Measurements from ENCODE around the gene C10orf67.
"Not testable (repeated sequence)": the region's sequence is repeated elsewhere in the genome, so short reads cannot be mapped to it uniquely, and the experiment has no call there.

The C10orf67 gene
- total RNA-seq: 0 to 0.16 (median 0.02) reads per million in 18 experiments

DNA sequence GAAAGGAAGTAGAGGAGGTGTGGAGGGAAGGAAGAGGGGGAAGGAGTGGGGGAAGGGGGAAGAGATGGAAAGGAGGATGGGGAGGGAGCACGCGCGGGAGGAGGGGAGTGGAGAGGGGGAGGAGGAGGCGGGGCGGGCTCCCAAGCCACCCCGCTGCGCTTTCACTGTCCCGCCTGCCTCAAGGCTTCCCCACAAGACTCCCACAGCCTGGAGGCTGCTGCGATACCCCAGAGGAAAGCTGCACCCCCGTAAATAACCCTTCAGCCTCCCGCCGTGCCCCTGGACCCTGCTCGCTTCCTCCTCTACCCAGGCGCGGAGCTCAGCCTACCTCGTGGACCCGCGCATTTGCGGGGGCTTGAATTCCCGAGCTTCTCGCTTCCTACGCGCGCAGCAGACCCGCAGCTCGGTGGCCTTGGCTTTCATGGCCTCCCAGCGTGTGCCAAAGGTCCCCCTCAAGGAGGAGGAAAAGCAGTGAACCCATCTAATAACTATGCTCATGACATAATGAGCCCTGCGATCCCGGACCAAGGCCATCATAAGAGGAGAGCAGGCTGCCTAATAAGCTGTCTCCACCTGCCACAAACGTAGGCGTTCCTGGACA is at the start of gene C10orf67:
TSS of gene C10orf67 (minus strand) at position 557 of the 601 bp plus-strand sequence. CDS start at position 534, 23 bp downstream.
- DNase-seq: peak in 1 of 2 donors; percentile 28

DNA sequence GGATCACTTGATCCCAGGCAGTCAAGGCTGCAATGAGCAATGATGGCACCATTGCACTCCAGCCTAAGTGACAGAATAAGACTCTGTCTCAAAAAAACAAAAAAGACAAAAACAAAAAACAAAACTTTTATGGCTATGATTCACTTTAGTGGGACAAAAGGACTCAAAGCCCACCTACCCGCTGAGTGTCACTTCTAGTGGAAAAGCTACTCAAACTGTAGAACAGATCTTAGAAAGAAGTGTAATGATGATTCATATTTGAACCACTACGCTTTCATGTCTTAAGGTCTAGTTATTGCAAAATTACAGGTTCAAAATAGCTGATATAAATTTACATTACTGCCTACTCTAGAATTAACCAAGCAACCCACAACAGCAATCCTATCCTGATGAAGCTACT is 47.2 kb upstream of the C10orf67 start:
- DNase-seq: no peak

DNA sequence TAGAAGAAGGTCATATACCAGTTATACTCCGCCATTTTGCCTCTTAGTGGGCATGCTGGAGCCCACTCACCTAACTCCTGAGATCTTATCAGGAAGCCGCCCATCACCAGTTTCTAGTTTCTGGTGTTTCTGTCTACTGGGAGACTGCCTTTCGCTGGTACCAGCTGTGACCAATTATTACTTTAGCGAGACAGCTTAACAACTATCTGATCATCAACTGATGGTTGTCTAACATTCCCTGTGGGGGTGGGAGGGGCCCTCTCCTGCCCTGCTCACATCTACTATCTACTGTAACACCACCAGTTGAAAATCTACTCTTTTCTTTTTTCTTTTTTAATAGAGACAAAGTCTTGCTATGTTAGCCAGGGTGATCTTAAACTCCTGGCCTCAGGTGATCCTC is 46.2 kb upstream of the C10orf67 start:
- DNase-seq: no peak

DNA sequence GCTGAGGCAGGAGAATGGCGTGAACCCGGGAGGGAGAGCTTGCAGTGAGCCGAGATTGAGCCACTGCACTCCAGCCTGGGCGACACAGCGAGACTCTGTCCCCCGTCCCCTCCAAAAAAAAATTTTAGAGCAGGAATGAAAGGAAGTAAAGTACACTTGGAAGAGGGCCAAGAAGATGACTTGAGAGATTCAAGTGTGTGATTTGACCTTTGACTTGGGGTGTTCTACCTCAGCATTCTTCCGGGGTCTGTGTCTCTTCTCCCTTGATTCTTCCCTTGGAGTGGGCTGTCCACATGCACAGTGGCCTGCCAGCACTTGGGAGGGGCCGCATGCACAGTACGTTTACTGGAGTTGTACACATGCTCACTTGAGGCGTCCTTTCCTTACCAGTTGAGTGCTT is 45.8 kb upstream of the C10orf67 start:
- DNase-seq: not testable (repeated sequence)

DNA sequence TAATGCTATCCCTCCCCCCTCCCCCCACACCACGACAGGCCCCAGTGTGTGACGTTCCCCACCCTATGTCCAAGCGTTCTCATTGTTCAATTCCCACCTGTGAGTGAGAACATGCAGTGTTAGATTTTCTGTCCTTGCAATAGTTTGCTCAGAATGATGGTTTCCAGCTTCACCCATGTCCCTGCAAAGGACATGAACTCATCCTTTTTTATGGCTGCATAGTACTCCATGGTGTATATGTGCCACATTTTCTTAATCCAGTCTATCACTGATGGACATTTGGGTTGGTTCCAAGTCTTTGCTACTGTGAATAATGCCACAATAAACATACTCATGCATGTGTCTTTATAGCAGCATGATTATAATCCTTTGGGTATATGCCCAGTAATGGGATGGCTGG is 42.9 kb upstream of the C10orf67 start:
- not testable (repeated sequence) for DNase-seq

DNA sequence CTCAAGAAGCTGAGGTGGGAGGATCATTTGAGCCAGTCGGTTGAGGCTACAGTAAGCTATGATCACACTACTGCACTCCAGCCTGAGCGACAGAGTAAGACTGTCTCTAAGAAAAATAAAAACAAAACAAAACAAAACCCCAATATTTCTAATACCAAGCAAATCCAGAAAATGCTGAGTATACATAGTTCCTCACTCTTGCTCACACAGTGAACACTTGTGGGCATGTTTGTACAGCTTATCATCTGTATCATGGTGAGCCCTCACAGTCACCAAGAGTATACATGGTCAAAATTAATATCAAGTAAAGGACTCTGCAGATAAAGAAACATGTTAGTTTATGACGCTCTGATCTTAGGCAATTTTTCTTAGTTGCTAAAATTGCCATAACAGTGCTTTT is 41.5 kb upstream of the C10orf67 start:
- no peak for DNase-seq

DNA sequence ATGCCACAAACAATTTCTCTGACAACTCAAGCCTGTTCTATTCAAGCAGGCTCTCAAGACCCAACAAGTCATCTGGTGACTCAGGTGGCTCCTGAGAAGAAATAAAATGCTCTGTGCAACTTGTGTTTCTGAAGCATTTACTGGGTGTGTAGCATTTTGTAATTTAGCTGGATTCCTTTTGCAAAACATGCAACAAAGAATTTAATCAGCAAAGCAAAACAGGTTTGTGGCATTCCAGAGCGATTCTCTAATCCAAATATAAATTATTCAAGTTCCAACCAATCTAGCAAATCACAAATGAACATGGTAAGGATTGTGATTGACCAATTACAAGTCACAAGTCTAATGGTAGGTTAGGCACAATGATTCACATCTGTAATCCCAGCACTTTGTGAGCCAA is 39.8 kb upstream of the C10orf67 start:
- DNase-seq: no peak

DNA sequence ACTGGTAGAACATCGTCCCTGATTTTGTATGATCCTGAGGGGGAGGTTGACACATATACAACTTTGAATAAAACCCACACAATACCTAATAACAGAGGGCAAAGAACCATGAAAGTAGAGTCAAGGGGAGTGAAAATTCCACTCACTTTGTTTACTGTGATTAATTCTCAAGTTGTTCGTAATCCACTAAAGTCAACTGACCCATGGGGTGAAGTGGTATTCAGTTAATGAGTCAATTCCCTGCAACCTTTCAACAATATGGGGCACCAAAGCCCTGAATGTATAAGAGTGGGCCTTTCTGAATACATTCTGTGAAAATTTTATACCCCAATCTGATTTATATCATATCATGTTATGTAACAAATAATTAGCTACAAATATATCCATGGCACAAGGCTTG is 39.0 kb upstream of the C10orf67 start:
- DNase-seq: no peak

DNA sequence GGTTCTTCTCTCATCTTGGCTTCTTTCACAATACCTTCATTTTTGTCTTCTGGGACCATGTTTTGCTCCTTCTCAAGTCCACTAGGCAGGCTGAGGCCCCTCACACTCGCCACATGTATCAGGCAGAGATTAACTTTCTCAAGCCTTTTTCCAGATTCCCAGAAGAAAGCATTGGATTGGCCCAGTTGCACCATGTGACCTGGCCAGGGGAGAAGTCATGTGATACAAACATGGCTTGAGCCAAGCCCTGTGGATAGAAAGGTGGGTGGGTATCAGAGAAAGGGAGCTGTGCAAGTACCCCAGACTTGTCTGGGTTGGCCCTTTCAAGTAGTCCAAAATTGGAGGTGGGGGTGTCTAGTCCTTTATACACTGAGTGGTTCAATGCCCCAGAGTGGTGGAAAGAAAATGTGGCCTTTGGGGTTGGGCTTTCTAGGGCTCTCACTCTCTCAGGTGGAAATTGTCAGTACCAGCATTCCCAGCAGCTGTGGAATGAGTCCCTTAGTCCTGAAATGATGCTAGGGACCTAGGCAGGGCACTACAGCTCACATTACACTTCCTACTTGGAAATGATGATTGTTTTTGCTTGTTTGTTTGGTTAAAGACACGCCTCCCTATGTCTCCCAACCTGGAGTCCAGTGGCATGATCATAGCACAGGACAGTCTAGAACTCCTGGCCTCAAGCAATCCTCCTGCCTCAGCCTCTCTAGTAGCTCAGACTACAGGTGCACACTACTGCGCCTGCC is 36.9 kb upstream of the C10orf67 start:
- DNase-seq: no peak

DNA sequence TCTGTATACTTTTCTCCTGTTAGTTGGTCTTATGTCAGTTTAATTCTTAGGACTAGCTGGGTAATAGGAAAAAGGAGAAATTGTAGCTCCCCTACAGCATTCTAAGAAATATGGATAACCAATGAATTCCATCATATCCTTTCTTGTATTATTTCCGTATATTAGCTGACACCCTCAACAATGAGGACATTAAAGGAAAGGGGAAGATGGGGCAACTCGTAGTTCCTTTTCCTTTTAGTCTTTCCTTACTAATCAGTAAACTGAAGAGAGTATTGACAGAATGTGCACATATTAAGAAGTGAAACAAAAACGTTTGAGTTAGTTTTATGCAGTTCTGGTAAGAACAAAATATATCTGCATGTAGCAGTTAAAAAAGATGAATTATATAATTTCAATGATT is 35.1 kb upstream of the C10orf67 start:
- peak; percentile 63 to 84 for DNase-seq

DNA sequence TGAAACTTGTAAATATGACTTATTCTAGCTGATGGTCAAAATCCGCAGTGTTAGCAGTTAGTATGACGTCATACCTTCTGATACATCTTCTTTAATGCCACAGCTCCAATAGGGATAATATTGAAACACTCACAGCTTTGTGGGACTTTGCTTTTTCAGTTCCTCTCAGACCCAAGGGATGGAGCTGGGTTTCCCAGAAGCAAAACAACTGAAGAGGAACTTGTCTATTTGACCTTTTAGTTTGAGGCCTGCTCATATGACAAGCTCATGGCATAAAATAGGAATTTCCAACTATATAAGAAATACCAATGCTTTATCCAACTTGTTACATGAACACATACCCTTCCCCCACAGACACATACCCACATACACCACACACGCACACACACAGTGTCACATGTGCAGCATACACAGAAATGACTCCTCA is 31.6 kb upstream of the C10orf67 start:
- DNase-seq: peak; percentile 92 to 93

DNA sequence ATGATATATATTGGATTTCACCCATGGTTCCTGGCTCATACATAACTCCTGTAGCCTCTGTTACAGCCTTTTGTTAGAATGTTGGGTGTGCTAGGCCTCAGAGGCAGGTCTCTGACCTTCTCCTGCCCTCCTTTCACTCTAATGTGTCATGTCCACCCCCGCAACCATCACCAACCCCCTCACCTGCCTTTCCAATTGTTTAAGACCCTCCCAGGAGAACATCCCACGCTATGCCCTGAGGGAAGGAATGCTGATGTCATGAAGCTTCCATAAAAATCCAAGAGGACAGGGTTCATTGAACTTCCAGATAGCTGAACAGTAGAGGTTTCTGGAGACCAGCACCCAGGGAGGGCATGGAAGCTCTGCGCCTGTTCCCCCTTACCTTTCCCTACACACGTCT is 30.8 kb upstream of the C10orf67 start:
- DNase-seq: no peak

DNA sequence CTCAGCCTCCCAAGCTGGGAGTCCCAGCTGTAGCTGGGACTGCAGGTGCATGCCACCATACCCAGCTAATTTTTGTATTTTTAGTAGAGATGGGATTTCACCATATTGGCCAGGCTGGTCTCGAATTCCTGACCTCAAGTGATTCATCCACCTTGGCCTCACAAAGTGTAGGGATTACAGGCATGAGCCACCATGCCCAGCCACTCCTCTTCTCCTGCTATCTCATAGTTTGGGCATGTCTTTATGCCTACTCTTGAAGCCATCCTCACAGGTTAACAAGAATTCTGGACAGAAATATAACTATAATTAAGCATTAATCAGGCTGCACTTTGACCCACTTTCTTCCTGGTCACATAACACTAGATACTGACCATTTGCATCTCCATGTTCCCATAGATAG is 28.6 kb upstream of the C10orf67 start:
- DNase-seq: no peak

DNA sequence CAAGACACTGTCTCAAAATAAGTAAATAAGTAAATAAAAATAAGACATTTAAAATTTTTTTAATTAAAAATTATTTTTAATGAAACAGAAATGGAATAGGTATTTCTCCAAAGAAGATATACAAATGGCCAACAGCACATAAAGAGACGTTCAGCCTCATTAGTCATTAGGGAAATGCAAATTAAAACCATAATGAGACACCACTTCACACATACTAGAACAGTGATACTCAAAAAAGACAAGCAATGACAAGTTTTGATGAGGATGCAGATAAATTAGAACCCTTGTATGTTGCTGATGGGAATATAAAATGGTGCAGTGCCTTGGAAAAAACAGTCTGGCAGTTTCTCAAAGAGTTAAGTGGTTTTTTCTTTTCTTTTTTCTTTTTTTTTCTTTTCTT is 26.5 kb upstream of the C10orf67 start:
- no peak for DNase-seq

DNA sequence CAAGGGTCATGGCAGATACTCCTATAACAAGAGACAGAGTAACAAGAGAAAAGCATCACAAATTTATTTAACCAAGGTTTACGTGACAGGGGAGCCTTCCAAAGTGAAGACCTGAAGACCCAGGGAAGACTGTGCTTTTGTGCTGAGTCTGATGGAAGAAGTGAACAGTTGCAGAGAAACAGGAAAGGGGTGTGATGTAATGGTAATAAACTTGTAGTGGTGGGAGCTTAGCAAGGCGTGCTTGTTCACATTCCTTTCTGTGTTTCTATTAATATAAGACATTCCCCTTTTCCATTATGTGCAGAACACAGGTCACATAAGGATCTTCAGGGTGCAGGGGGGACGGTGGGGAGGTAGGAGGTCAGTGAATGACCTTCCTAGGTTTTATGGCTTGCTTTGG is 25.5 kb upstream of the C10orf67 start:
- DNase-seq: no peak

DNA sequence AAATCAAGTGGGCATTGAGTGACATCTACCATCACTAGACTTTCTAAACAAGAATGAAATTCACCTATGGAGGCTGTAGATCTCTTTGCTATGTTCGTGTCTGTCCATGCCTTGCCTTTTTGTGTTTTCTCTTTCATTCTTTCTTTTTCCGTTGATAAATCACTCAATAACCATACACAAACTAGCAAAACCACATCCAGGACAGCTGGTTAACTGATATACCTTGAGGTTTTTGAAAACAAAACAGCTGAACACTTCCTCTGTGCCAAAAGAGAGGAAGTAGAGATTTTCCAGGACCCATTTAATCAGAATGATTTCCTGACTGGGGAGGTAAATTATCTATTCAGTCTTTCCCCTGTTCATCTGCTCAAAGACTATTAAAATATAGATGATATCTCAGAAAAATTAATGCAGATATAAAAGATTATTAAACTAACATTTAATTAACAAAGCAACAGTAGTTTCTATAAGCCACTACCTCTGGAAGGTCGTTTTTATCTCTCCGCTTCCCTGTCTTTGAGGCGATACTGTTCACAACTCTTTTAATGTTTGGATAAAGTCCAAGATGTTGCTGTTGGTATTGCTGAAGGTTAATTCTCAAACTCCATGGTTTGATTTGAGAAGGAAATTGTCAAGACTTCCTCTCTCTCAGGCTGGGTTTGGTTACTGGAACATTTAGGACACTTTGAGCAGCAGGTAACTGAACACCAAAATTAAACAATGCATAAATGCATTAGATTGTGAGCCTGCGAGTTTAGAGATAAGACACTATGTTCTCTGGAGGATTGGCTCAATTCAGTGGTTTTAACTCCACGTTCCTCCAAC is 24.4 kb upstream of the C10orf67 start:
- DNase-seq: no peak

DNA sequence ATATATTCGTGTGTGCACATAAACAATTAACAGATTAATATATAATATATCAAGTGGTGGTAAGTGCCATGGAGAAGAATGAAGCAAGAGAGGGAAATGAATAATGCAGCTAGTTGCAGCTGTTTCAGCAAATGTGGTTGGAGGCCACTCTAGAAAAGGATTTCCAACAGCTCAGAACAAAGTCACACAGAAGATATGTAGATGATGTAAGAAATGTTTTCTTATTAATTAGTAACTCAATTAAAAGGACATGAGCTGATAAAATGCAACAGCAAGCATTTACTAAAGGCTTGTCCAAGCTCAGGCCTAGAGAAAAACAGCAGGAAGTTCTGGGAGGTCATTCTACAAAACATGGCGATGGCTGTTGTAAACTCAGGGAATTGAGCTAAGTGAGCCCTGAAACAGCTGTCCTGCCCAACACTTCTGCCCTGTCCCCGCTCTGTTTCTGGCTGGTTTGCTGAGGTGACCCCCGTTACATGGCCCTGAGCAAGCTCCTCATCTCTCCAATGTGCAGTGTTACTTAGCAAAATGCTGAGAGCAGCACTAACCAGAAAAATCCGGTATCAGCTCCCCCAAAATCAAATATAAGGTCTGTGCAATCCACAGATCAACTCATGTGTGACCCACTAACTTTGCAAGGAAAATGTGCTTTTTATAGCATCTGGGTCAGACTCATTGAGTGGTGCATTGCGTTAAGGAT is 23.4 kb upstream of the C10orf67 start:
- DNase-seq: peak; percentile 17 to 22

DNA sequence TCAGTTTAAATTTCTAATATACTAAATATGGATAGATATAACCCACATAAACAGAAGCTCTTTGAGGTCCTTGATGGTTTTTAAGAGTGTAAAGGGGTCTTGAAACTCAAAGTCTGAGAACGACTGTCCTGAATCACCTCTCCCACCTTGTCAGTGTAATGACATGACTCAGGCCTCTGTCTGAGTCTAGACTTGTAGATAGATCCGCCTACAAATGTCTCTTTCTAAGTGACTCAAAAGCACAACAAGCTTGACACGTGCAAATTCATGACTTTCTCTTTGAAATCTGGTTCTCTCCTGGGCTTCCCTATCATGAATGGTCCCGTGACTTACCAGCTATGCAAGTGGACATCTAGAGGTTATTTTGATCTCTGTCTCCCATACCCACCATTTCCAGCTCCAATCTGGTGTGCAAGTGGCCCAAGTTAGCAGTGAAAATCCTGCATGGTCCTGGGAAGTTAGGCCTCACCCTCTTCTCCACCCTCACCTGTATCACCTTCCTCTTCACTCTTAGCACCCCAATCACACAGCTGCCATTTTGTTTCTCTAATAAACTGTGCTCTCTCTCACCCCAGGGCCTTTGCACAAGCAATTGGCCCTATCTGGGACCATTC is 20.9 kb upstream of the C10orf67 start:
- DNase-seq: peak; percentile 11 to 25

DNA sequence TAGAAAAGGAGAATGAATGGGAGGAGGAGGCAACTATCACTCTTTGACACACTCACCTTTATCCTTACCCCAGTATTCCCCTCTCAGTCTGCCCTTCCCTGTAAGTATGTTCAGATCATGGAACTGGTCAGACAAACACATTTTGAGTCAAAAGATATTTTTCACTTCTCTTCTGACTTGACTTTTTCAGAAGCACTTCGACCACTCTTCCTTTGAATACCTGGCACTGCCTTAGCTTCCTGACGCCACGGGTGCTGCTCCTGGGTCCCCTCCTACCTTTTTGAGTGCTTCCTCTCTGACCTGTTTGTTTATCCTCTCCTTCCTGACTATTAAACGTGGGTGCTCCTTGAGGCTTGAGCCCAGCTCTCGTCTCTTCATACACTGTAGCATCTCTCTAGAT is 19.8 kb upstream of the C10orf67 start:
- DNase-seq: no peak

DNA sequence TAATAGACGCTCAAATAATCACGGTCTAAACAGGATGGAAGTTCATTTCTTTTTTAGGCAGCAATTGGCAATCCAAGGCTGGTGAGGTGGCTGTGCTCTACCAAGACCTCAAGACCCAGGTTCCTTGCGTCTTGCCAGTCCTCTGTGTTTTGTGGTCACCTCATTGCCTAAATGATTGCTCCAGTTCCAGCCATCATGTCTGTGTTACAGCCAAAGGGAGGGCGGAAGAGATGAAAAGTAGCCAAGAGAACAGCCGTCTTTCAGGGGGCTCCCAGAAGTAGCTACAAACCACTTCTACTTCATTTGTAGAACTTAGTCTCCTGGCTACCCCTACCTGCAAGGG is 19.2 kb upstream of the C10orf67 start:
- no peak for DNase-seq

DNA sequence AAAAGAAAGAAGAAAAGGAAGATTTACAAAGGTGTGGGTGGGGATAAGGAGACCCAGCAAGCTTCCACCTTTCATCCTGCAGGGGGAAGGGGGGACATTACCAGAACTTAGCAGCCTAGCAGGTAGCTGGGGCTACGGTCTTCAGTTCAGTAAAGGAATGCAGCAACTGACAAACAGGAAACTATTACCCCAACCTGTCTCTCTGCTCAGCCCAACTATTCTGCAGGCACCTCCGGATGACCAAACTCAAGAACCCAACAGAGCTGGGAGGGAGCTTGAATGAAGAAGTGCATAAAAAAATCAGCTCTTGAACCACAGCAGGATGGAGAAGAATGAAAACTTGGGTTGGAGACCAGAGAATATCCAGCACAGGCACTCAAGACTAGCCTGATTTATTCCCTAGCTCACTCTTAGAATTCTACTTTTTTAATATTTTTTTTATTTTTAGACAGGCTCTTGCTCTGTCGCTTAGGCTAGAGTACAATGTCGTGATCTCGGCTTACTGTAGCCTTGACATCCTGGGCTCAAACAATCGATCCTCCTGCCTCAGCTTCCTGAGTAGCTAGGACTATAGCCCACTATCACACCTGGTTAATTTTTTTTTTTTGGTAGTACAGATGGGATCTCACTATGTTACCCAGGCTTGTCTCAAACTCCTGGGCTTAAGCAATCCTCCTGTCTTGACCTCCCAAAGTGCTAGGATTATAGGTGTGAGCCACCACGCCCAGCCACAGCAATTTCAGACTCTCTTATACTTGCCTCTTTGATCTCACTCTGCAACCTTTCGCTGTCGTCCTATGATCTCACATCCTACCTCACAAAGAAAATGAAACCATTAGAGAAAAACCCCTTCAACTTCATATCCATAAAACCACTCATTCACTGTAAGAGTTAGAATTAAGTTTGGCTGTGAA is 18.5 kb upstream of the C10orf67 start:
- no peak for DNase-seq

All from inflammatory macrophage (primary cell).